MM.1S (cell line): ENCODE results near the gene CTNND1.
"Not testable (repeated sequence)": the region's sequence is repeated elsewhere in the genome, so short reads cannot be mapped to it uniquely, and the experiment has no call there.

ENCODE experiments used
- DNase-seq: peaks from one replicate; pipeline ENCODE4 v3.0.0-alpha.2; 2015
- H2AFZ ChIP-seq: fragments of 300-600 bp; sonication (generic); 2 replicates; pipeline ENCODE4 v1.6.0; 2016; ENCODE audit warnings: antibody characterized with exemption, low read length
- H3F3A ChIP-seq: fragments of 300-600 bp; sonication (generic); 2 replicates; pipeline ENCODE4 v1.6.1; 2016; ENCODE audit warnings: mild to moderate bottlenecking, antibody characterized with exemption, low read length, moderate library complexity, mixed read lengths; ENCODE audit not compliant: insufficient read depth
- H3K27ac ChIP-seq: fragments of 300-600 bp; sonication (generic); 2 replicates; pipeline ENCODE4 v1.5.1; 2016; ENCODE audit warnings: mild to moderate bottlenecking, low read length
- H3K27me3 ChIP-seq: fragments of 300-600 bp; sonication (generic); replicated peaks from 2 replicates; pipeline ENCODE4 v1.6.0; 2016; ENCODE audit warnings: low read length; ENCODE audit not compliant: insufficient read depth
- H3K36me3 ChIP-seq: fragments of 300-600 bp; sonication (generic); replicated peaks from 2 replicates; pipeline ENCODE4 v1.6.1; 2016; ENCODE audit warnings: mild to moderate bottlenecking, low read length, mixed read lengths; ENCODE audit not compliant: insufficient read depth
- H3K4me1 ChIP-seq: fragments of 300-600 bp; sonication (generic); 2 replicates; pipeline ENCODE4 v1.6.1; 2016; ENCODE audit warnings: low read length, mixed read lengths
- H3K4me2 ChIP-seq: fragments of 300-600 bp; sonication (generic); 2 replicates; pipeline ENCODE4 v1.6.0; 2016; ENCODE audit warnings: low read depth, low read length
- H3K4me3 ChIP-seq: fragments of 300-600 bp; sonication (generic); 2 replicates; pipeline ENCODE4 v1.5.1; 2016; ENCODE audit warnings: low read length, mixed read lengths
- H3K79me2 ChIP-seq: fragments of 300-600 bp; sonication (generic); 2 replicates; pipeline ENCODE4 v1.6.1; 2016; ENCODE audit warnings: mixed run types, low read length, mixed read lengths
- H3K9ac ChIP-seq: fragments of 300-600 bp; sonication (generic); 2 replicates; pipeline ENCODE4 v1.6.1; 2016; ENCODE audit warnings: low read length, mixed read lengths
- H3K9me2 ChIP-seq: fragments of 300-600 bp; sonication (generic); replicated peaks from 2 replicates; pipeline ENCODE4 v1.6.1; 2016; ENCODE audit warnings: mild to moderate bottlenecking, low read length, mixed read lengths; ENCODE audit not compliant: insufficient read depth
- H3K9me3 ChIP-seq: fragments of 300-600 bp; sonication (generic); replicated peaks from 2 replicates; pipeline ENCODE4 v1.6.1; 2016; ENCODE audit warnings: mild to moderate bottlenecking, low read length, mixed read lengths; ENCODE audit not compliant: insufficient read depth
- H4K20me1 ChIP-seq: fragments of 300-600 bp; sonication (generic); 2 replicates; pipeline ENCODE4 v1.6.1; 2016; ENCODE audit warnings: mild to moderate bottlenecking, low read length, moderate library complexity, mixed read lengths; ENCODE audit not compliant: insufficient read depth
- CTCF ChIP-seq: fragments of 300-600 bp; sonication (generic); IDR thresholded peaks from 2 replicates; pipeline ENCODE4 v1.5.1; 2016; ENCODE audit warnings: antibody characterized with exemption, low read length, mixed read lengths
- EZH2 ChIP-seq: fragments of 300-600 bp; sonication (generic); optimal IDR thresholded peaks from 2 replicates; pipeline ENCODE3; 2017; ENCODE audit warnings: low read depth, mild to moderate bottlenecking, antibody characterized with exemption, low read length, mixed read lengths
- EZH2phosphoT487 ChIP-seq: fragments of 300-600 bp; sonication (generic); IDR thresholded peaks from 2 replicates; pipeline ENCODE4 v1.6.1; 2018; ENCODE audit warnings: antibody characterized with exemption, low read length

CTNND1 gene

GRCh38 chr11:57819252-57819979 lies 57.8 kb downstream of the CTNND1 start:
- Histone ChIP-seq H3K4me2 (no peak overlapping the region), H3K79me2 (no peaks in the 10 kb centered on the region), H3K27me3 (no peaks in the 10 kb centered on the region), H3F3A (no peaks in the 10 kb centered on the region), H3K27ac (no peak overlapping the region), H3K9ac (no peak overlapping the region), H3K4me3 (no peak overlapping the region), H4K20me1 (no peaks in the 10 kb centered on the region), H3K36me3 (no peaks in the 10 kb centered on the region), H2AFZ (no peak overlapping the region), H3K4me1 (no peaks in the 10 kb centered on the region), H3K9me2 (no peaks in the 10 kb centered on the region), H3K9me3 (no peaks in the 10 kb centered on the region)
- no peak for DNase-seq
- TF ChIP-seq EZH2phosphoT487 (no peak), CTCF (no peak), EZH2 (no peak)

- no peak for DNase-seq
- H2AFZ ChIP-seq = no peak overlapping the region
- H3K79me2 ChIP-seq = no peaks in the 10 kb centered on the region
- H3K4me2 ChIP-seq = no peak overlapping the region
- H4K20me1 ChIP-seq = no peaks in the 10 kb centered on the region
- no peaks in the 10 kb centered on the region for H3K27me3 ChIP-seq
- no peak overlapping the region for H3K4me3 ChIP-seq
- TF ChIP-seq EZH2 = no peak
- no peak for TF ChIP-seq EZH2phosphoT487
- TF ChIP-seq CTCF = no peak
- no peaks in the 10 kb centered on the region for H3F3A ChIP-seq
- no peaks in the 10 kb centered on the region for H3K4me1 ChIP-seq
- no peaks in the 10 kb centered on the region for H3K9me2 ChIP-seq
- no peak overlapping the region for H3K9ac ChIP-seq
- H3K9me3 ChIP-seq = no peaks in the 10 kb centered on the region
- no peak overlapping the region for H3K27ac ChIP-seq
- H3K36me3 ChIP-seq = no peaks in the 10 kb centered on the region
Measured at GRCh38 chr11:57823859-57824258, 62.3 kb downstream of the CTNND1 start.

- Histone ChIP-seq H2AFZ (no peak overlapping the region), H3K27ac (no peak overlapping the region), H3K4me2 (no peak overlapping the region), H3K36me3 (no peaks in the 10 kb centered on the region), H3K4me3 (no peak overlapping the region), H3K79me2 (no peaks in the 10 kb centered on the region), H4K20me1 (no peaks in the 10 kb centered on the region), H3K9me3 (no peaks in the 10 kb centered on the region), H3F3A (no peaks in the 10 kb centered on the region), H3K9me2 (no peaks in the 10 kb centered on the region), H3K27me3 (no peaks in the 10 kb centered on the region), H3K4me1 (no peaks in the 10 kb centered on the region), H3K9ac (no peak overlapping the region)
- TF ChIP-seq CTCF = no peak
- no peak for TF ChIP-seq EZH2phosphoT487
- no peak for TF ChIP-seq EZH2
- no peak for DNase-seq
Measured at GRCh38 chr11:57834852-57835251, 73.2 kb downstream of the CTNND1 start.

- not testable (repeated sequence) for H3K9me3 ChIP-seq, H3K4me3 ChIP-seq, H3K36me3 ChIP-seq, H3K27me3 ChIP-seq, H2AFZ ChIP-seq, H4K20me1 ChIP-seq, H3K9ac ChIP-seq, H3K4me1 ChIP-seq, H3F3A ChIP-seq, H3K9me2 ChIP-seq, DNase-seq, H3K4me2 ChIP-seq, H3K27ac ChIP-seq, H3K79me2 ChIP-seq
Measured at GRCh38 chr11:57838609-57839008, 77.0 kb downstream of the CTNND1 start.
